Psoas muscle (tissue), 8 donors: Measurements from ENCODE around the gene DLK1. TPM values are rescaled to one million over a fixed set of nuclear protein-coding genes. Genes with fewer than 3 reads are reported as not detected.

Experiments
- ATAC-seq, 4 donors: fragments of 200-7000 bp; cut with Tn5 transposase; one replicate each; pipeline ENCODE4 v1.9.1; 2020; ENCODE audit warnings: moderate library complexity in 3 of 4, mild to moderate bottlenecking in 2 of 4
- DNase-seq, 2 donors: peaks; one replicate each; pipeline ENCODE4 v3.0.0-alpha.2; 2020
- H3K27ac ChIP-seq: fragments of 200-600 bp; one replicate; pipeline ENCODE4 v1.8.0; 2022
- H3K27me3 ChIP-seq, 3 donors: fragments of 200-600 bp in 1 of 3; one replicate each; pipeline versions ENCODE4 v1.6.1 to v1.8.0; 2013 to 2022; ENCODE audit warnings: low read length in 2 of 3, mild to moderate bottlenecking in 2 of 3, moderate library complexity in 1 of 3; ENCODE audit not compliant: insufficient read depth in 3 of 3
- H3K36me3 ChIP-seq, 2 donors: fragments of 200-600 bp in 1 of 2; one replicate each; pipeline versions ENCODE4 v1.6.1 to v1.8.0; 2013 to 2022; ENCODE audit warnings: low read depth in 1 of 2, mild to moderate bottlenecking in 1 of 2, moderate library complexity in 1 of 2; ENCODE audit not compliant: insufficient read depth in 1 of 2
- H3K4me1 ChIP-seq: fragments of 200-600 bp; one replicate; pipeline ENCODE4 v1.8.0; 2022
- H3K4me3 ChIP-seq: fragments of 200-600 bp; one replicate; pipeline ENCODE4 v1.8.0; 2022; ENCODE audit warnings: mild to moderate bottlenecking
- H3K9me3 ChIP-seq: fragments of 200-600 bp; one replicate; pipeline ENCODE4 v1.8.0; 2022
- WGBS, 3 donors: extraction: QIAGEN DNeasy Blood & Tissue Kit; methylation state at CpG; one replicate each; pipeline versions ENCODE4 v1.1.6 to v1.1.7; 2013; 5-methylcytosine and 5-hydroxymethylcytosine counted together
- intact Hi-C, 2 donors: fragments of 100-400 bp; cut with DNase I; formaldehyde crosslinking; loops; one replicate each; pipeline versions ENCODE4 v1.11.0 to v1.14.2; 2022
- polyA plus RNA-seq, 3 donors: library from polyadenylated mRNA; stranded (reverse); fragments of 200-250 nt; gene quantifications; one replicate each; pipeline ENCODE4 v1.2.3, GENCODE V29; 2013
- total RNA-seq, 4 donors: library from RNA; stranded (reverse); fragmentation: NEBNext Ultra II Directional in 2 of 4; extraction: Animal tissue kit (Norgen Biotek cat#: 25700) in 2 of 4; gene quantifications; one replicate each; pipeline versions ENCODE4 v1.2.1 to v1.2.4, GENCODE V29; 2021 to 2023
- TF ChIP-seq, protein P1 (sequence below): fragments of 200-600 bp; IDR thresholded peaks from one replicate; pipeline ENCODE4 v1.8.0; 2022; ENCODE audit warnings: antibody characterized with exemption
- donor health status: healthy with polysubstance abuse.
- donor health status: DM: no; HTN: no; CAD: no; lungs with moderate emphysema.
- donor health status: Bipolar disorder and iron deficiency.
- donor health status: healthy.
- donor health status: DM: yes; HTN: yes; CAD: no.
- donor health status: DM: no; HTN: no; CAD: no.
- donor health status: DM: no; HTN: no; CAD: no.
- donor health status: DM: yes; HTN: yes; CAD: no.

Gene DLK1
- total and polyA plus RNA-seq, 7 donors = 2.6 to 39.9 (median 12.1) TPM

- no peak for ATAC-seq
- H3K27ac ChIP-seq = no peak overlapping the region
- no peak for DNase-seq
- TF ChIP-seq, protein P1, sequence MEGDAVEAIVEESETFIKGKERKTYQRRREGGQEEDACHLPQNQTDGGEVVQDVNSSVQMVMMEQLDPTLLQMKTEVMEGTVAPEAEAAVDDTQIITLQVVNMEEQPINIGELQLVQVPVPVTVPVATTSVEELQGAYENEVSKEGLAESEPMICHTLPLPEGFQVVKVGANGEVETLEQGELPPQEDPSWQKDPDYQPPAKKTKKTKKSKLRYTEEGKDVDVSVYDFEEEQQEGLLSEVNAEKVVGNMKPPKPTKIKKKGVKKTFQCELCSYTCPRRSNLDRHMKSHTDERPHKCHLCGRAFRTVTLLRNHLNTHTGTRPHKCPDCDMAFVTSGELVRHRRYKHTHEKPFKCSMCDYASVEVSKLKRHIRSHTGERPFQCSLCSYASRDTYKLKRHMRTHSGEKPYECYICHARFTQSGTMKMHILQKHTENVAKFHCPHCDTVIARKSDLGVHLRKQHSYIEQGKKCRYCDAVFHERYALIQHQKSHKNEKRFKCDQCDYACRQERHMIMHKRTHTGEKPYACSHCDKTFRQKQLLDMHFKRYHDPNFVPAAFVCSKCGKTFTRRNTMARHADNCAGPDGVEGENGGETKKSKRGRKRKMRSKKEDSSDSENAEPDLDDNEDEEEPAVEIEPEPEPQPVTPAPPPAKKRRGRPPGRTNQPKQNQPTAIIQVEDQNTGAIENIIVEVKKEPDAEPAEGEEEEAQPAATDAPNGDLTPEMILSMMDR = no peak
- H3K36me3 ChIP-seq = no peaks in the 10 kb centered on the region
- peaks cover 0 to 52% (median 6%) of the 10 kb centered on the region in 3 donors for H3K27me3 ChIP-seq
- H3K4me1 ChIP-seq = no peaks in the 10 kb centered on the region
- 62 to 75% (median 73%) methylated on average over 13 of the region's 13 CpGs for WGBS, 3 donors
- H3K9me3 ChIP-seq = no peaks in the 10 kb centered on the region
- intact Hi-C loops = no loop called here
- H3K4me3 ChIP-seq = no peak overlapping the region
These were observed 20.5 kb upstream of the DLK1 start for GRCh38 chr14:100706200-100706599.

- DNase-seq (no peak), ATAC-seq (no peak)
- peaks cover 0 to 56% (median 6%) of the 10 kb centered on the region in 3 donors for H3K27me3 ChIP-seq
- intact Hi-C loops = no loop called here
- no peak overlapping the region for H3K27ac ChIP-seq
- H3K4me1 ChIP-seq = no peaks in the 10 kb centered on the region
- H3K9me3 ChIP-seq = no peaks in the 10 kb centered on the region
- no peaks in the 10 kb centered on the region for H3K36me3 ChIP-seq
- no peak overlapping the region for H3K4me3 ChIP-seq
- 81 to 94% (median 83%) methylated on average over 5 of the region's 5 CpGs for WGBS, 3 donors
- TF ChIP-seq, protein P1 = no peak
These were observed 19.8 kb upstream of the DLK1 start for GRCh38 chr14:100706860-100707259.

- TF ChIP-seq, protein P1 = no peak
- H3K36me3 ChIP-seq = no peaks in the 10 kb centered on the region
- WGBS, 3 donors = 22 to 31% (median 28%) methylated on average over 25 to 40 of the region's 40 CpGs
- no peak overlapping the region for H3K27ac ChIP-seq
- H3K4me1 ChIP-seq = no peaks in the 10 kb centered on the region
- DNase-seq (peak; percentile 53 to 75), ATAC-seq (peak; percentile 64 to 72 (median 65))
- no peak overlapping the region for H3K4me3 ChIP-seq
- intact Hi-C loops = loop anchor here in 1 of 2 donors (2.0 kb wide), 1 partner anchor 192 kb away; no protein-coding TSS in a partner anchor
- H3K27me3 ChIP-seq = peaks cover 0 to 52% (median 9%) of the 10 kb centered on the region in 3 donors
- no peaks in the 10 kb centered on the region for H3K9me3 ChIP-seq
These were observed 18.0 kb upstream of the DLK1 start for GRCh38 chr14:100708425-100709288.

DNA sequence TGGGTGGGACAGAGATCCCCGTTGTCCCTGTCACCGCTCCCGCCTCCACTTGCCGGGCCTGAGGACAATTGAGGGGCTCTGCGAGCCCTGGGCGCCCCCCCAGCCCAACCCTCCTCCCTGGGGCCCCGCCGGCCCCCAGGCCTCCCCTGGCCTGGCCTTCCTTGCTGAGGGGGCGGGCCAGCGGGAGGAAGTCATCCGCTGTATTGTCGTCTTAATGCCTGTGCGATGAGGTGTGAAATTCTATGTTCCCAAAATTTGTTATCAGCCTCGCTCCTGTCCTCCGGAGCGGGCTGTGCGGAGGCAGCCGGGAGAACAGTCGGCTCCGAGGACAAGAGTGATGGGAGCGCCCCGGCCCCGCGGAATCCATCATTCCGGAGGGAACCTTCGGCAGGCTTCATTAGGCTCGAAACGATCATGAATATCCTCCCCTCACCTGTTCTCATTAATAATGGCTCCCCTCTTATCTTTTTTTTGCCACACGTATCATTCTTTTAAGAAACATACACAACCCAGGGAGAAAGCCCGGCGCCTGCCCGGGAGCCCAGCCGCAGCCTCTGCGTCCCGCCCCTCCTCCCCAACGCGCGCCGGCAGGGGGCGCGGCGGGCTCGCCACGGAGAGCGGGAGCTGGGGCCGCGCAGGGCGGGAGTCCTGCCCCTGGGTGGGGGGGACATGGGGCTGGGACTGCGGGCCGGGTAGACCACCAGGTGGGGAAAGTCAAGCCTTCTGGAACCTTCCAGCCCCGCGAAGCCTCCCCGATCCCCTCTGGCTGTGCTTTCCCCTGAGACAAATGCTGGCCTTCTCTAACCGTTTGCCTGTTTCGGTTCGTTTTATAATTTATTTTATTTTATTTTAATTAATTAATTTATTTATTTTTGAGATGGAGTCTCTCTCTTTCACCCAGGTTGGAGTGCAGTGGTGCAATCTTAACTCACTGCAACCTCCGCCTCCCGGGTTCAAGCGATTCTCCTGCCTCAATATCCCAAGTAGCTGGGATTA lies 17.1 kb upstream of the DLK1 start:
- no peak overlapping the region for H3K27ac ChIP-seq
- no peaks in the 10 kb centered on the region for H3K9me3 ChIP-seq
- WGBS, 3 donors = 17 to 26% (median 22%) methylated on average over 52 to 58 of the region's 59 CpGs
- TF ChIP-seq, protein P1 = peak; percentile 54
- H3K4me3 ChIP-seq = peak overlapping the region; percentile 38
- peak in 3 of 4 donors; percentile 57 to 63 (median 60) for ATAC-seq
- no peaks in the 10 kb centered on the region for H3K4me1 ChIP-seq
- intact Hi-C loops = loop anchor here in 1 of 2 donors (2.0 kb wide), 1 partner anchor 191 kb away; no protein-coding TSS in a partner anchor
- H3K27me3 ChIP-seq = peaks cover 0 to 49% (median 11%) of the 10 kb centered on the region in 3 donors
- H3K36me3 ChIP-seq = no peaks in the 10 kb centered on the region
- DNase-seq = no peak
